CD4-positive, alpha-beta T cell treated with Interferon gamma for 1 hour (primary cell): ENCODE data around the gene HOXB13.

Experiments
- DNase-seq: peaks from one replicate; pipeline ENCODE4 v3.0.0-alpha.2; 2020

Gene HOXB13

GRCh38 chr17:48748718-48749566 is 20.4 kb upstream of the HOXB13 start:
- no peak for DNase-seq

- no peak for DNase-seq
Measured at GRCh38 chr17:48747445-48748363, 19.2 kb upstream of the HOXB13 start.

- no peak for DNase-seq
Measured at GRCh38 chr17:48746916-48747444, 18.4 kb upstream of the HOXB13 start.

GRCh38 chr17:48745381-48746275 is 17.1 kb upstream of the HOXB13 start:
- DNase-seq, result no peak

DNA sequence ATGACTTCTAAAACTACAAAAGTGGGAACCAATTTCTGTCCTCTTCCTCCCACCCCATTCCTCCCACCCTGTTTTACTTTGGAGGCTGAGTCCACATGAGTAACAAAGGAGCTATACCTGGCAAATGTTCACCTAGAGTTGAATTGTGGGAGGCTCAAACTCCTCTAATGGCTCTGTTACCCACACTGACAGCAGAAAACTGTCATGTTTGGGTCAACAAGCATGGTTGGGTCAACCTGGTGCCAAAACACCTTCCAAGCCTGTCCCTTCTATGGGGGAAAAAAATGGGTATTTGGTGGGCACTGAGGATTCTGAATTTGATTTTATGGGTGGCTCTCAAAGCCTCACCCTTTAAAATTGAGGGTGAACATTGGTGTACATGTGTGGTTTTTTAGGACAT is 12.0 kb upstream of the HOXB13 start:
- DNase-seq, result no peak

GRCh38 chr17:48738803-48739526 is 10.4 kb upstream of the HOXB13 start:
- no peak for DNase-seq

DNA sequence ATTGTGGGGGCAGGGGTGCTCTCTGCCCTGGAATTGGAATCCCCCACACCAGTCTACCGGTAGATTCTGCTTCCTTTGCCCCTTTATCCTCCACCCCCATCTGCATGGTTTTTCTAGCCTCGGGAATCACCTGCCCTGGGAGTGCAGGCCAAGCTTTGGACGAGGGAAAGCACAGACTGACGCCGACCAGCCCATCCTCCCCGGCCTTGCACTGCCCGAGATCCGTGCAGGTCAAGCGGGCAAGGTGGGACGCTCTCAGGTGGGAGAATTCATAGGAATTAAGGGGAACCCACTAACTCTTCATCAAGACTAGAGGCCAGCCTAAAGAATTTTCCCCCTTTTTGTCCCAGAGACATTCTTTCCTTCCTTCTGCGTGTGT is 9.9 kb upstream of the HOXB13 start:
- no peak for DNase-seq

GRCh38 chr17:48737330-48738043 is 8.9 kb upstream of the HOXB13 start:
- DNase-seq, result no peak

- no peak for DNase-seq
Measured at GRCh38 chr17:48735062-48735351, 6.5 kb upstream of the HOXB13 start.

- DNase-seq, result no peak
Measured at GRCh38 chr17:48734333-48735061, 5.9 kb upstream of the HOXB13 start.

- no peak for DNase-seq
Measured at GRCh38 chr17:48733632-48734328, 5.2 kb upstream of the HOXB13 start.

- no peak for DNase-seq
Measured at GRCh38 chr17:48732688-48733629, 4.4 kb upstream of the HOXB13 start.

- DNase-seq, result no peak
Measured at GRCh38 chr17:48731355-48731754, 2.8 kb upstream of the HOXB13 start.

DNA sequence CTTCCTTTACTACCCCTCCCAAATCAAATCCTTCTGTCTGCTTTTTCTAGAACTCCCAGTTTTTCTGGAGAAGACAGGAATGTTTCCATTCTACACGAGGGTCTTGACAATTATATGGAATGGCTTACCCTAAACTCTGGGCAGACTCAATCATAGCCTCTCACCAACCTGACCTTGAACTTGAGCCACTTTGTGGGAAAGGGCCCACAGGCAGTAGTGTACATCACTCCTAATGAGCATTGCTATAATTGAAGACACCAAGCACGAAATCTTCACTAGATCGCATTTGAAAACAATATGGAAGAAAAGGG is 1.6 kb upstream of the HOXB13 start:
- no peak for DNase-seq

GRCh38 chr17:48729335-48730239 is 1.0 kb upstream of the HOXB13 start:
- no peak for DNase-seq

DNA sequence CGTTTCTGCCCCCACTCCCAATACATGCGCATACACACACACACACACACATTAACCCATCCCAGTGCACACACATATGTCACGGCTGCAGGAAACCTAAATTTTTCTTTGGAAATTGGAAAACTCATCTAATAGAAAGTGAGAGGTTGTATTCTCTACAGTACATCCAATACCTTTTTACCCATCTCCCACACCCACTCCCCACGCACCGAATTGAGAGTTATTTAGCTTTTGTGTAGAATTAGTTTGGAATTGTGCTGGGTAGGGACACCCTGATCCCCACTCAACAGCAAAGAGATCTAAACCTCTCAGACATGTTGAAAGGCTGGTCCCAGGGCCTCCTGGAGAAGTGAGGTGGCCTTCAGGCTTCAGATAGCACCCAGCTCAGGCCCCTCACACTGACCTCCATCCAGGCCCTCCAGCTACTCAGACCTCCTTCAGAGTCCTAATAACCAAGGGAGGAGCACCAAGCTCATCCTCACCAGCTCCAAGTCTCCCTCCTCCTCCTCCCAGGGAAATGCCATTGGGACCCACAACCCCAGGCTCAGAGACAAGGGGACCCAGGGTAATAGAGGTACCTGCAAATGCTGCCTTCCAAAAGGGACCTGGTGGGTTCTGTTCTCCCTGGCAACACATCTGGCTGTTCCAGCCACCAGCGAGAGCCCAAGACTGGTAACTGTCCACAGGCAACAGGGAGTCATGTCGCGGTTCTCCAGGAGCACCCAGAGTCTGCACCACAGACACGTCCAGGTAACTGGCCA is 955 bp downstream of the HOXB13 start:
- DNase-seq, result no peak

GRCh38 chr17:48726916-48727286 is 1.6 kb downstream of the HOXB13 start:
- DNase-seq, result no peak
